ENCODE data around the gene MYF5.

Gene MYF5

GRCh38 chr12:80698847-80699542 is 17.7 kb upstream of the MYF5 start:
- Mint-ChIP-seq H3K4me1 (ENCODE audit: low read depth) (no peaks in the 10 kb centered on the region), H3K27me3 (ENCODE audit: low read depth) (no peaks in the 10 kb centered on the region), H3K36me3 (ENCODE audit: low read depth) (no peaks in the 10 kb centered on the region), H3K27ac (no peak overlapping the region), H3K4me3 (no peak overlapping the region), H3K9me3 (no peaks in the 10 kb centered on the region)

- Mint-ChIP-seq H3K9me3 (no peaks in the 10 kb centered on the region), H3K27me3 (ENCODE audit: low read depth) (no peaks in the 10 kb centered on the region), H3K36me3 (ENCODE audit: low read depth) (no peaks in the 10 kb centered on the region), H3K27ac (no peak overlapping the region), H3K4me1 (ENCODE audit: low read depth) (no peaks in the 10 kb centered on the region), H3K4me3 (no peak overlapping the region)
These were observed 16.4 kb upstream of the MYF5 start for GRCh38 chr12:80700327-80700726.

- no peaks in the 10 kb centered on the region for H3K36me3 Mint-ChIP-seq (ENCODE audit: low read depth)
- H3K9me3 Mint-ChIP-seq = no peaks in the 10 kb centered on the region
- H3K4me3 Mint-ChIP-seq = no peak overlapping the region
- H3K4me1 Mint-ChIP-seq (ENCODE audit: low read depth) = no peaks in the 10 kb centered on the region
- H3K27me3 Mint-ChIP-seq (ENCODE audit: low read depth) = peaks cover 4% of the 10 kb centered on the region
- no peak overlapping the region for H3K27ac Mint-ChIP-seq
These were observed 15.3 kb upstream of the MYF5 start for GRCh38 chr12:80701388-80701787.

GRCh38 chr12:80702889-80703805 is 13.6 kb upstream of the MYF5 start:
- H3K4me1 Mint-ChIP-seq (ENCODE audit: low read depth) = no peaks in the 10 kb centered on the region
- H3K4me3 Mint-ChIP-seq = no peak overlapping the region
- no peak overlapping the region for H3K27ac Mint-ChIP-seq
- no peaks in the 10 kb centered on the region for H3K36me3 Mint-ChIP-seq (ENCODE audit: low read depth)
- H3K27me3 Mint-ChIP-seq (ENCODE audit: low read depth) = peaks cover 16% of the 10 kb centered on the region
- no peaks in the 10 kb centered on the region for H3K9me3 Mint-ChIP-seq

GRCh38 chr12:80704420-80704819 is 12.3 kb upstream of the MYF5 start:
- Mint-ChIP-seq H3K27me3 (ENCODE audit: low read depth) (peaks cover 28% of the 10 kb centered on the region), H3K27ac (no peak overlapping the region), H3K4me3 (no peak overlapping the region), H3K36me3 (ENCODE audit: low read depth) (no peaks in the 10 kb centered on the region), H3K4me1 (ENCODE audit: low read depth) (no peaks in the 10 kb centered on the region), H3K9me3 (no peaks in the 10 kb centered on the region)

- H3K4me3 Mint-ChIP-seq = no peak within 1 kb of the TSS
- no peaks in the 10 kb centered on the region for H3K36me3 Mint-ChIP-seq (ENCODE audit: low read depth)
- H3K4me1 Mint-ChIP-seq (ENCODE audit: low read depth) = no peaks in the 10 kb centered on the region
- H3K27me3 Mint-ChIP-seq (ENCODE audit: low read depth) = peaks cover 42% of the 10 kb centered on the region
- H3K27ac Mint-ChIP-seq = no peak within 1 kb of the TSS
- H3K9me3 Mint-ChIP-seq = no peaks in the 10 kb centered on the region
These were observed 9.4 kb upstream of the MYF5 start, which contains the start of gene MYF6 for GRCh38 chr12:80707126-80707829. Gene MYF6, plus strand, starts transcription at chr12:80707634. Its CDS starts 86 bp downstream, at chr12:80707720.

- no peaks in the 10 kb centered on the region for H3K36me3 Mint-ChIP-seq (ENCODE audit: low read depth)
- no peak overlapping the region for H3K27ac Mint-ChIP-seq
- peaks cover 46% of the 10 kb centered on the region for H3K27me3 Mint-ChIP-seq (ENCODE audit: low read depth)
- no peaks in the 10 kb centered on the region for H3K9me3 Mint-ChIP-seq
- H3K4me3 Mint-ChIP-seq = no peak overlapping the region
- H3K4me1 Mint-ChIP-seq (ENCODE audit: low read depth) = no peaks in the 10 kb centered on the region
These were observed 8.9 kb upstream of the MYF5 start for GRCh38 chr12:80707830-80708258.

GRCh38 chr12:80708259-80708974 is 8.3 kb upstream of the MYF5 start:
- Mint-ChIP-seq H3K4me1 (ENCODE audit: low read depth) (no peaks in the 10 kb centered on the region), H3K9me3 (no peaks in the 10 kb centered on the region), H3K27ac (no peak overlapping the region), H3K36me3 (ENCODE audit: low read depth) (no peaks in the 10 kb centered on the region), H3K27me3 (ENCODE audit: low read depth) (peaks cover 51% of the 10 kb centered on the region), H3K4me3 (peak overlapping the region; percentile 28)

- Mint-ChIP-seq H3K36me3 (ENCODE audit: low read depth) (no peaks in the 10 kb centered on the region), H3K4me1 (ENCODE audit: low read depth) (no peaks in the 10 kb centered on the region), H3K4me3 (peak overlapping the region; percentile 28), H3K9me3 (no peaks in the 10 kb centered on the region), H3K27me3 (ENCODE audit: low read depth) (peaks cover 55% of the 10 kb centered on the region), H3K27ac (no peak overlapping the region)
These were observed 7.8 kb upstream of the MYF5 start for GRCh38 chr12:80708975-80709328.

GRCh38 chr12:80709811-80710726 is 6.6 kb upstream of the MYF5 start:
- H3K36me3 Mint-ChIP-seq (ENCODE audit: low read depth) = no peaks in the 10 kb centered on the region
- H3K27me3 Mint-ChIP-seq (ENCODE audit: low read depth) = peaks cover 66% of the 10 kb centered on the region
- no peaks in the 10 kb centered on the region for H3K4me1 Mint-ChIP-seq (ENCODE audit: low read depth)
- H3K27ac Mint-ChIP-seq = no peak overlapping the region
- H3K9me3 Mint-ChIP-seq = no peaks in the 10 kb centered on the region
- H3K4me3 Mint-ChIP-seq = no peak overlapping the region

GRCh38 chr12:80710727-80711449 is 5.8 kb upstream of the MYF5 start:
- Mint-ChIP-seq H3K36me3 (ENCODE audit: low read depth) (no peaks in the 10 kb centered on the region), H3K4me1 (ENCODE audit: low read depth) (no peaks in the 10 kb centered on the region), H3K27me3 (ENCODE audit: low read depth) (peaks cover 69% of the 10 kb centered on the region), H3K4me3 (no peak overlapping the region), H3K27ac (no peak overlapping the region), H3K9me3 (no peaks in the 10 kb centered on the region)

GRCh38 chr12:80711866-80712265 is 4.8 kb upstream of the MYF5 start:
- Mint-ChIP-seq H3K27me3 (ENCODE audit: low read depth) (peaks cover 74% of the 10 kb centered on the region), H3K4me3 (no peak overlapping the region), H3K4me1 (ENCODE audit: low read depth) (no peaks in the 10 kb centered on the region), H3K36me3 (ENCODE audit: low read depth) (no peaks in the 10 kb centered on the region), H3K27ac (no peak overlapping the region), H3K9me3 (no peaks in the 10 kb centered on the region)

GRCh38 chr12:80712866-80713265 is 3.8 kb upstream of the MYF5 start:
- no peaks in the 10 kb centered on the region for H3K4me1 Mint-ChIP-seq (ENCODE audit: low read depth)
- no peak overlapping the region for H3K4me3 Mint-ChIP-seq
- no peaks in the 10 kb centered on the region for H3K9me3 Mint-ChIP-seq
- H3K36me3 Mint-ChIP-seq (ENCODE audit: low read depth) = no peaks in the 10 kb centered on the region
- H3K27me3 Mint-ChIP-seq (ENCODE audit: low read depth) = peaks cover 65% of the 10 kb centered on the region
- H3K27ac Mint-ChIP-seq = no peak overlapping the region
